Motor neuron (in vitro differentiated cells): ENCODE data around the gene OXCT2. TPM values are rescaled to one million over a fixed set of nuclear protein-coding genes. Genes with fewer than 3 reads are reported as not detected.
"Not testable (repeated sequence)": the region's sequence is repeated elsewhere in the genome, so short reads cannot be mapped to it uniquely, and the experiment has no call there.

ENCODE experiments used
- ATAC-seq, 8 experiments: fragments of 200-7000 bp; cut with Tn5 transposase; replicated peaks in 6 of 8; 2 replicates each; pipeline ENCODE4 v1.8.0; 2021; ENCODE audit warnings: mild to moderate bottlenecking in 8 of 8, moderate library complexity in 8 of 8
- H3K27ac ChIP-seq, 2 donors: fragments of 250-450 bp; sonication (Bioruptor Pico); 2 replicates each; pipeline ENCODE4 v1.9.0; 2021; ENCODE audit warnings: antibody characterized with exemption in 2 of 2, mild to moderate bottlenecking in 2 of 2, moderate library complexity in 1 of 2
- H3K4me1 ChIP-seq, 2 donors: fragments of 250-450 bp; sonication (Bioruptor Pico); replicated peaks in 1 of 2; 2 replicates each; pipeline ENCODE4 v1.6.1; 2021; ENCODE audit warnings: antibody characterized with exemption in 2 of 2, mild to moderate bottlenecking in 2 of 2, moderate library complexity in 1 of 2
- H3K4me3 ChIP-seq, 5 donors: fragments of 250-450 bp; sonication (Bioruptor Pico); 2 replicates each; pipeline ENCODE4 v1.9.0; 2021; ENCODE audit warnings: antibody characterized with exemption in 5 of 5, mild to moderate bottlenecking in 5 of 5, moderate library complexity in 4 of 5
- WGBS, 10 experiments: fragments of 450-650 bp; shearing (Covaris generic); methylation state at CpG; one replicate each; pipeline ENCODE4 v1.0.0; 2022; 5-methylcytosine and 5-hydroxymethylcytosine counted together
- in situ Hi-C, 9 experiments: fragments of 400-800 bp; cut with MboI; loops; one replicate each; pipeline ENCODE4 v1.15.0; 2021; ENCODE audit warnings: low sequenced_read_pairs in 9 of 9, low pct_unique_long_range_greater_than_20kb in 2 of 9; ENCODE audit not compliant: unreplicated experiment in 9 of 9
- total RNA-seq, 8 experiments: library from RNA; unstranded; fragments of 300-600 nt; gene quantifications; 2 replicates each; pipeline versions ENCODE4 v1.2.3 to v1.2.4, GENCODE V29; 2022

The OXCT2 gene
- 1 to 10 TPM in 2 of 8 experiments, under 1 TPM in 5, not detected in 1; 0.51 to 1.8 (median 0.93) TPM for total RNA-seq

DNA sequence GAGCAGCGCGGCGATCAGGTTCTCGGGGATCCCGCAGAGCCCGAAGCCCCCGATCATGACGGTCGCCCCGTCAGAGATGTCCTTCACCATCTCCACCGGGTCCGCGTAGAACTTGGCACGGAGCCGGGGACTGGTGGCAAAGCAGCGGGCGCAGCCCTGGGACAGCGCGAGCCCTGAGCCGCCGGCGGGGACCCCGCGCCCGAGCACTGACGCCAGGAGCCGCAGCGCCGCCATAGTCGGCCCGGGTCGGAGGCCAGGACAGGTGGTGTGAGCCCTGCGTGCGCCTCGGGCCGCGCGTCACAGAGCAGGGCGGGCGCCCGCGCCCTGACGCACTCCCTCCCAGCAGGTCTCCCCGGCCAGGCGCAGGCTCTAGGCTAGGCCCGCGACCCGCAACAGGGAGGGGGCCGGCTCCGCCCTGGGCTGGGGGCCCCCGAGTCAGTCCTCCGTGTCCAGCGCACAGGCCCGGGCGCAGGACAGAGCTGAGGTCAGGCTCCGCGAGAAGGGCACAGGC, at the start of gene OXCT2:
OXCT2 (minus strand) TSS at position 327 of the 511 bp plus-strand sequence; CDS start at position 234, 93 bp downstream.
- H3K4me3 ChIP-seq, result peak within 1 kb of the TSS in 4 of 5 donors; percentile 9 to 31 (median 22)
- WGBS, 10 experiments, result no CpG with 5 or more reads among the region's 57 CpGs
- H3K27ac ChIP-seq, in situ Hi-C loops, H3K4me1 ChIP-seq: not testable (repeated sequence)
- peak; percentile 16 to 75 (median 66) for ATAC-seq

DNA sequence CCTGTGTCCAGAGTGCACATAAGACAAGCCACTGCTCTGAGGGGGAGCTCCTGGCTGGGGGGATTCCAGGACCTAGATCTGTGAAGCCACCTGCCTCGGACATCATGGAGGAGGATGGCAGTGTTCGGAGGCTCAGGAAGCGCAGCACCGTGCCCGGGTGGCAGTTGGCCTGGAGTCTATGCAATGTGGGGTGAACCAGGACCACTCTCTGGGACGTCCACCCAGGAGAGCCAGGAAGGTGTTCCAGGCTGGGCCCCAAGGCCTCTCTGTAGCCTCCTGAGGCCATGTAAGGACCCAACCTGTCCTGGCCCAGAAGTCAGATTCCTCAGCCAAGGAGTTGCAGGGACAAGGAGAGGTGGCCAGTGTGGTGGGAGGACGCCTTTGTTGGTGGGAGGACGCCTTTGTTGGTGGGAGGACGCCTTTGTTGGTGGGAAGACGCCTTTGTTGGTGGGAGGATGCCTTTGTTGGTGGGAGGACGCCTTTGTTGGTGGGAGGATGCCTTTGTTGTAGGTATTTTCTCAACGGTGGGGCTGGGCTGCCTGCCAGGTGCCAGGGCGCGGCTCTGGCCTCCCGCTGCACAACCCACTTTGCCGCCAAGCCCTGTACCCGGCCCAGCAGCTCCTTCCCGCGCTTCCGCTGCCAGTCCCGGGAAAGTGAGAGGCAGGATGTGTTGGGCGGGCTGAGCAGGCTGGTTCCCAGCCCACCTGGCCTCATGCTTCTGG, 48.1 kb upstream of the OXCT2 start:
- ATAC-seq, result no peak
- in situ Hi-C loops, result loop anchor here in 7 of 9 experiments (5.0 to 25.0 kb wide), 4 partner anchors 143 to 168 kb away; partner anchors contain the start of gene MFSD2A (in 2 of the 7)
- WGBS, 10 experiments, result 51 to 100% (median 92%) methylated on average over 1 to 20 of the region's 22 CpGs; no CpG with 5 or more reads in 2 of the 10 experiments
- H3K4me1 ChIP-seq, result peaks cover 0 to 5% of the 10 kb centered on the region in 2 donors
- H3K4me3 ChIP-seq, result no peak overlapping the region
- no peak overlapping the region for H3K27ac ChIP-seq

DNA sequence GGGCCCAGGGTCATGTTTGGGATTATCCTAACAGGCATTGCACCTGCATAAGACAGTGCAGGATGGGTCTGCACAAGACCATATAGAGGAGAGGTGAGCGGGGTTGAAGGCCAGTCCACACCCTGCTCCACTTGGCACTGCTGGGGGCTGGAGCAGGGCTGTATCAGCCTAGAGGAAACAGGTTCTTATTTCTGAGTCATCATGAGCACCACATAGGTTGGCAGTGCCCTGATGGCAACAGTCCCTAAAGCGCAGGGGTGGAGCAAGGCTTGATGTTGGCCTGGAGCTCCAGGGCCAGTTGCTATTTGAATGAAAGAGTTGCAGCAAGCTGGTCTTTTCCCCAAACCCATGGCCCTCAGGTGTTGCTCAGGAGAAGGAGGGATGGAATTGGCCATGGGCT, 47.3 kb upstream of the OXCT2 start:
- Histone ChIP-seq H3K27ac (no peak overlapping the region), H3K4me1 (peaks cover 0 to 5% of the 10 kb centered on the region in 2 donors), H3K4me3 (no peak overlapping the region)
- in situ Hi-C loops, result loop anchor here in 7 of 9 experiments (5.0 to 25.0 kb wide), 4 partner anchors 144 to 169 kb away; partner anchors contain the start of gene MFSD2A (in 2 of the 7)
- 90 to 100% (median 100%) methylated on average over 1 to 2 of the region's 2 CpGs; no CpG with 5 or more reads in 6 of the 10 experiments for WGBS, 10 experiments
- ATAC-seq, result no peak

DNA sequence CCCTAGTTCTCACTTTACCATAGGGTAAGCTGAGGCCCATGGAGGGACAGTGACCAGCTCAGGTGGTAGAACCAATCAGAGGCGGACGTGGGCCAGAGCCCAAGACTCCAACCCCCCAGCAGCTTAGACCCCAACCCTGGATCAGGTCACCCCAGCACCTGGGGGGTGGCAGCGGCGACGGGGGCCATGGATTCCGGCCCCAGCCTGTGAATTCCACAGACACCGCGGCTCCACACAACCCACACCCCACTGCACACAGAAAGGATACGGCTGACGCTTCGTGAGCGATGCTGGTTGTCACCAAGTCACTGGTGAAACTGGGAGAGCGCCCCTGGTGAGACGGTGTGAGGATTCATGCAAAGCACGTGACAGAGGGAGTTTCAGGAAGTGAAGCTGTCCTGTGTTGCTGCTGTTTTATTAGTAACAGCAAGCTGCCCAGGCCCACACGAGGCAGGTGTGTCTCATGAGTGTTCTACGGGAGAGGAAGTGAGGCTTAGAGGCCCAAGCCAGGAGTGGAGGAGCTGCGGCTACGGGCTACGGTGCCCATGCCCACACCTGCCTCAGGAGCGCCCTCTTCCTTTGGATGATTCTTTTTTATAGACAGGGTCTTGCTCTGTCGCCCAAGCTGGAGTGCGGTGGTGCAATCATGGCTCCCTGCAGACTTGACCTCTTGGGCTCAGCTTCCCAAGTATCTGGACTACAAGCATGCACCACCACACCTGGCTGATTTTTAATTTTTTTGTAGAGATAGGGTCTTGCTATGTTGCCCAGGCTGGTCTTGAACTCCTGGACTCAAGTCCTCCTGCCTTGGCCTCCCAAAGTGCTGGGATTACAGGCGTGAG, 46.2 kb upstream of the OXCT2 start:
- not testable (repeated sequence) for H3K4me1 ChIP-seq, H3K4me3 ChIP-seq, H3K27ac ChIP-seq
- WGBS, 10 experiments, result 40 to 90% (median 85%) methylated on average over 1 to 9 of the region's 24 CpGs; no CpG with 5 or more reads in 3 of the 10 experiments
- peak in 3 of 8 experiments; percentile 31 to 78 (median 68) for ATAC-seq
- in situ Hi-C loops, result loop anchor here in 7 of 9 experiments (5.0 to 25.0 kb wide), 4 partner anchors 145 to 170 kb away; partner anchors contain the start of gene MFSD2A (in 2 of the 7)

DNA sequence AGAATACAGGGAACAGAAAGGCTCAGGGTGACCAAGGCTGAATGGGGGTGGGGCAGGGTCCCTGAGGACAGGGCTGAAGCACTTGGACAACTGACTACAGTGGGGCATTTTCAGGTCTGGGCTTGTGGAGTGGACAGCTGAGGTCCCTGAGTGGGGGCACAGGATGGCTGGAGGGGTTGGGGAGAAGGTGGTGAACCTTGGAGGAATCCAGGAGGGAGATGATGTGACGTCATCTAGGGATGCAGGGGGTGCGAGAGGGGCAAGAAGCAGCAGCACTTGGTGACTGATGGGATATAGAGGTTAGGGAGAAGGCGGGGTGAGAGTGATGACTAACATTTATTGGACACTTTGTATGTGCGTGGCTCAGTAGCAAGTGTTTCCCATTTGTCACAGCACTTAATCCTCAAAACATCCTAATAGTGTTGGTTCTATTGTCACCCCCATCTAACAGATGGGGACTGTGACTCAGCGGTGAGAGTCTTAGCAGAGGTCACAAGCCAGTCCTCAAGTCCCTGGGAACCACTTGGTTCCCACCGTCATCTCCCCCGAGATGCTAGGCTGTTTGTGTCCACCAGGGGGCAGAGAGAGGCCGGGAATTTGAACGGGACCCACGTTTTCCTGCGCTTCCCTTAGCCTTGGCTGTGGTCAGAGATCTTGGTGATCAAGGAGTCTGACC, 45.4 kb upstream of the OXCT2 start:
- 0 to 70% (median 31%) methylated on average over 1 to 4 of the region's 11 CpGs; no CpG with 5 or more reads in 4 of the 10 experiments for whole genome bisulfite sequencing, 10 experiments
- no peak overlapping the region for H3K27ac ChIP-seq
- no peak overlapping the region for H3K4me3 ChIP-seq
- ATAC-seq, result peak; percentile 87 to 95 (median 92)
- H3K4me1 ChIP-seq, result peaks cover 0 to 5% of the 10 kb centered on the region in 2 donors
- in situ Hi-C loops, result loop anchor here in 7 of 9 experiments (5.0 to 25.0 kb wide), 4 partner anchors 146 to 171 kb away; partner anchors contain the start of gene MFSD2A (in 2 of the 7)

DNA sequence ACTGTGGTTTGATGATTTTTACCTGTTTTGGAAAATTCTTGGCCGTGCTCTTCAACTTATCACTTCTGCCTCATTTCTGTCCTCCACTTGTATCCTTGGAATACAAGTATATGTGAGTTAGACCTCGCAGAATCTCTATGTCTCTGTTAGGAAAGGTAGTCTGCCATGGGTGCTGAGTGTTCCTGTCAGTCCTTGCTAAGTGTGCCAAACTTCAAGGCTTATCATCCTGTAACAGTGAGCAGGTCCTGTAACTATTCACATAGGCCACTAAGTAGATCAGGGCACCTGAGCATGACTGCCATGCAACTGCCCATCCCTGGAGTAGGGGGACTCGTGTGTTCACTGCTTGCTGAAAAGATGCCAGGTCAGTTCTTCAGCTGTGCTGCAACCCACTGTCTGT, 41.8 kb upstream of the OXCT2 start:
- in situ Hi-C loops, result loop anchor here in 6 of 9 experiments (10.0 to 25.0 kb wide), 3 partner anchors 149 to 174 kb away; partner anchors contain the start of gene MFSD2A (in 2 of the 6)
- WGBS, 10 experiments, result 56 to 100% (median 75%) methylated on average over 1 to 3 of the region's 3 CpGs; no CpG with 5 or more reads in 3 of the 10 experiments
- no peak for ATAC-seq
- Histone ChIP-seq H3K4me3 (no peak overlapping the region), H3K4me1 (peaks cover 0 to 5% of the 10 kb centered on the region in 2 donors), H3K27ac (no peak overlapping the region)

DNA sequence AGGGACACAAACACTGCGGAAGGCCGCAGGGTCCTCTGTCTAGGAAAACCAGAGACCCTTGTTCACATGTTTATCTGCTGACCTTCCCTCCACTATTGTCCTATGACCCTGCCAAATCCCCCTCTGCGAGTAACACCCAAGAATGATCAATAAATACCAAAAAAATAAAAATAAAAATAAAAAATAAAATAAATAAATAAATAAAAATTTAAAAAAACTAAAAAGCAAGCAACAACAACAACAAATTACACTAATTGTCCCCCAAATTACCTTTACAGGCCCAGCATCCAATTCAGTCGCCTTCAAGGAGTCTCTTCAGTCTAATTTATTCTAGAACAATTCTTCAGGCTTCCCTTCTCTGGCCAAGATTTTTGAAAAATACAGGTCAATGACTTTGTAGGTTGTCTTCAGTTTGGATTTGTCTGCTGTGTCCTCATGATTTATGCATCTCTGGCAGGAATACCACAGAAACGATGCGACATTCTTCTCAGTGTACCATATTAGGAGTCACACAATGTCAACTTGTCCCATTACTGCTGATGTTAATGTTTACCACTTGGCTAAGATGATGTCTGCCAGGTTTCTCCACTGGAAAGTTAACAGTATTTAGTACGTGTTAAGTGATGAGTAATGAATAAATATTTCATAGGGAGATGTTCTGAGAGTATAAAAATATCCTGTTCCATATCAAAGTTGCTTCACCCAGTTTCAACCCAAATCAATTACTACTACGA, 37.8 kb upstream of the OXCT2 start:
- Histone ChIP-seq H3K4me1 (no peaks in the 10 kb centered on the region), H3K4me3 (no peak overlapping the region), H3K27ac (no peak overlapping the region)
- 7 to 94% (median 84%) methylated on average over 4 to 6 of the region's 8 CpGs; no CpG with 5 or more reads in 1 of the 10 experiments for WGBS, 10 experiments
- in situ Hi-C loops, result loop anchor here in 4 of 9 experiments (25.0 kb wide), 2 partner anchors 153 to 178 kb away; partner anchors contain the start of gene MFSD2A (in 2 of the 4)
- ATAC-seq, result no peak

DNA sequence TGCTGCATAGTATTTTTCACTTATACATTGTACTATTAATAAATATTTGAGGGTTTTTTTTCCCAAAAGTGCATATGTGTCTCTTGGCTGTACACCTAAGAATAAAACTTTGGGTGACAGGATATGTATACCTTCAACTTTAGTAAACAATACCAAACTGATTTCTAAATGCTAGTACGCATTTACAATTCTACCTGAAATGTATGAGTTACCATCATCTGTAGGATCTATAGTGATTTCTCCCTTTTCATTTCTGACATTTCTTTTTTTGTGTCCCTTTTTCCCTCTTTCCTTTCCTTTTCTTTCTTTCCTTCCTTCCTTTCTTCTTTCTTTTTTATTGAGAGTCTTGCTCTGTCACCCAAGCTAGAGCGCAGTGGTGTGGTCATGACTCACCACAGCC, 34.2 kb upstream of the OXCT2 start:
- H3K4me3 ChIP-seq, result no peak overlapping the region
- ATAC-seq, result no peak
- H3K27ac ChIP-seq, result no peak overlapping the region
- 74 to 100% (median 96%) methylated on average over 1 to 2 of the region's 2 CpGs for WGBS, 10 experiments
- in situ Hi-C loops, result loop anchor here in 4 of 9 experiments (25.0 kb wide), 2 partner anchors 157 to 182 kb away; partner anchors contain the start of gene MFSD2A (in 2 of the 4)
- H3K4me1 ChIP-seq, result peaks cover 0 to 2% of the 10 kb centered on the region in 2 donors

DNA sequence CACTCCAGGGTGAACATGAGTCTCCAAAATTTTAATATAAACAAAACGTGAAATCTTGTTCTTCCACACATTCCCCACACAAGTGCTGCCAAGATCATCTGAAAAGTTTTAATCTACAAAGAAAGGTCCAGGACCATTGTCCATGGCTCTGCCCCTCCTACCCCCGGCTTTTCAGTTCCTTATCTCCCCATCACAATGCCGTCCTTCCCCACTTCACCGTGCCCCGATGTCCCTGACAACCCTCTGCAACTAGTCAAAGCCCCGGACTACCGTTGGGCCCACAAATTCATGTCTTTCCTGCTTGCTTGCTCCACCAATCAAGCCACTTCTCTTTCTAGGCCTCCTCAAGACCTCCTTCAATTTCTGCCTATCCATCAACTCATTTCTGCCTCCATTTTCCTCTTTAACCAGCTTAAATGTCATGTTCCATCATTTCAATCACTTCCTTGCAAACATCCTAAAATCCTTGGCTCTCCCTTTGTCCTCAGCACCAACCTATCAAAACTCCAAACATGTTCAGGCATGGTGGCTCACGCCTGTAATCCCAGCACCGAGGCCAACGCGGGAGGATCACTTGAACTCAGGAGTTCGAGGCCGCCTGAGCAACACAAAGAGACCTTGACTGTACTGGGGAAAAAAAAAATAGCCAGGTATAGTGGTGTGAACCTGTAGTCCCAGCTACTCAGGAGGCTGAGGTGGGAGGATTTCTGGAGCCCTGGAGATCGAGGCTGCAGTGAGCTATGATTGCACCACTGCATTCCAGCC, 31.5 kb upstream of the OXCT2 start:
- 63 to 95% (median 92%) methylated on average over 2 to 14 of the region's 14 CpGs for WGBS, 10 experiments
- in situ Hi-C loops, result loop anchor here in 4 of 9 experiments (25.0 kb wide), 2 partner anchors 160 to 185 kb away; partner anchors contain the start of gene MFSD2A (in 2 of the 4)
- Histone ChIP-seq H3K4me3 (no peak overlapping the region), H3K27ac (no peak overlapping the region), H3K4me1 (peaks cover 0 to 2% of the 10 kb centered on the region in 2 donors)
- no peak for ATAC-seq

DNA sequence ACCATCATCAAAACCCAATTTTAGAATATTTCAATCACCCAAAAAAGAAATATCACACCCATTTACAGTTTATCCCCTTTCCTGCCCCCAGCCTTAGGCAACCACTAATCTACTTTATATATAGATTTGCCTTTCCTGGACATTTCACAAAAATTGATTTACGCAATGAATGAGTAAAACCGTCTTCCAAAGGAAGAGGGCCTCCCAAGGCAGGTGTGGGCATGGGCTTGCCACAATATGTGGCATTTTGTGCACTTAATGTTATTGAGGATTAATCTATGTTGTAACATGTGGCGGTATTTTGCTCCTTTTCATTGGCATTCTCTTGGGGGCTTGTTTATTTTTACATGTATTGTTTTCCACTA, 29.3 kb upstream of the OXCT2 start:
- WGBS, 10 experiments, result 40 to 100% (median 91%) methylated on average over 1 to 3 of the region's 3 CpGs
- Histone ChIP-seq H3K27ac (no peak overlapping the region), H3K4me3 (no peak overlapping the region), H3K4me1 (peaks cover 0 to 2% of the 10 kb centered on the region in 2 donors)
- in situ Hi-C loops, result loop anchor here in 4 of 9 experiments (25.0 kb wide), 2 partner anchors 162 to 187 kb away; partner anchors contain the start of gene MFSD2A (in 2 of the 4)
- no peak for ATAC-seq
